ENCODE data around the gene TRIM66. TPM values are rescaled to one million over a fixed set of nuclear protein-coding genes. Genes with fewer than 3 reads are reported as not detected.

The TRIM66 gene
- total RNA-seq, 2 donors from 2014 or later: 12.5 to 27.7 TPM

GRCh38 chr11:8642196-8642841 lies 40.1 kb downstream of the TRIM66 start:
- Mint-ChIP-seq H3K27me3 (no peaks in the 10 kb centered on the region), H3K27ac (no peak overlapping the region), H3K36me3 (no peaks in the 10 kb centered on the region), H3K4me1 (ENCODE audit: low read depth in 2 of 2) (no peaks in the 10 kb centered on the region), H3K4me3 (no peak overlapping the region), H3K9me3 (no peaks in the 10 kb centered on the region)
- DNase-seq (ENCODE audit: low spot score): no peak
- no peak for ATAC-seq

GRCh38 chr11:8641332-8641731 lies 41.1 kb downstream of the TRIM66 start:
- no peak overlapping the region for H3K4me3 Mint-ChIP-seq
- no peaks in the 10 kb centered on the region for H3K9me3 Mint-ChIP-seq
- H3K4me1 Mint-ChIP-seq (ENCODE audit: low read depth in 2 of 2): no peaks in the 10 kb centered on the region
- peaks cover 8% of the 10 kb centered on the region for H3K36me3 Mint-ChIP-seq
- no peaks in the 10 kb centered on the region for H3K27me3 Mint-ChIP-seq
- DNase-seq (ENCODE audit: low spot score) (no peak), ATAC-seq (no peak)
- H3K27ac Mint-ChIP-seq: no peak overlapping the region

- ATAC-seq: no peak
- Mint-ChIP-seq H3K4me3 (no peak overlapping the region), H3K27ac (no peak overlapping the region), H3K36me3 (peaks cover 14% of the 10 kb centered on the region), H3K4me1 (ENCODE audit: low read depth in 2 of 2) (no peaks in the 10 kb centered on the region), H3K27me3 (no peaks in the 10 kb centered on the region), H3K9me3 (no peaks in the 10 kb centered on the region)
- DNase-seq (ENCODE audit: low spot score): no peak
These were observed 42.1 kb downstream of the TRIM66 start for GRCh38 chr11:8640267-8640906.

GRCh38 chr11:8639655-8640054 lies 42.8 kb downstream of the TRIM66 start:
- Mint-ChIP-seq H3K27ac (no peak overlapping the region), H3K4me3 (no peak overlapping the region), H3K27me3 (no peaks in the 10 kb centered on the region), H3K4me1 (ENCODE audit: low read depth in 2 of 2) (no peaks in the 10 kb centered on the region), H3K36me3 (peaks cover 14% of the 10 kb centered on the region), H3K9me3 (no peaks in the 10 kb centered on the region)
- ATAC-seq (no peak), DNase-seq (ENCODE audit: low spot score) (no peak)

- H3K4me3 Mint-ChIP-seq: no peak overlapping the region
- H3K4me1 Mint-ChIP-seq (ENCODE audit: low read depth in 2 of 2): no peaks in the 10 kb centered on the region
- H3K36me3 Mint-ChIP-seq: peaks cover 14% of the 10 kb centered on the region
- ATAC-seq: no peak
- H3K9me3 Mint-ChIP-seq: no peaks in the 10 kb centered on the region
- no peaks in the 10 kb centered on the region for H3K27me3 Mint-ChIP-seq
- no peak for DNase-seq (ENCODE audit: low spot score)
- H3K27ac Mint-ChIP-seq: no peak overlapping the region
These were observed 44.2 kb downstream of the TRIM66 start for GRCh38 chr11:8638300-8638699.

- H3K27me3 Mint-ChIP-seq: no peaks in the 10 kb centered on the region
- H3K27ac Mint-ChIP-seq: no peak overlapping the region
- no peak for DNase-seq (ENCODE audit: low spot score)
- no peaks in the 10 kb centered on the region for H3K9me3 Mint-ChIP-seq
- no peak overlapping the region for H3K4me3 Mint-ChIP-seq
- no peaks in the 10 kb centered on the region for H3K4me1 Mint-ChIP-seq (ENCODE audit: low read depth in 2 of 2)
- H3K36me3 Mint-ChIP-seq: peaks cover 14% of the 10 kb centered on the region
- ATAC-seq: no peak
These were observed 46.3 kb downstream of the TRIM66 start for GRCh38 chr11:8636127-8636526.

- Mint-ChIP-seq H3K4me1 (ENCODE audit: low read depth in 2 of 2) (no peaks in the 10 kb centered on the region), H3K27ac (no peak overlapping the region), H3K36me3 (peaks cover 14% of the 10 kb centered on the region), H3K9me3 (no peaks in the 10 kb centered on the region), H3K27me3 (no peaks in the 10 kb centered on the region), H3K4me3 (no peak overlapping the region)
- DNase-seq (ENCODE audit: low spot score) (no peak), ATAC-seq (no peak)
These were observed 48.0 kb downstream of the TRIM66 start for GRCh38 chr11:8634498-8634897.

GRCh38 chr11:8631395-8632118 lies 50.9 kb downstream of the TRIM66 start:
- Mint-ChIP-seq H3K27me3 (no peaks in the 10 kb centered on the region), H3K9me3 (no peaks in the 10 kb centered on the region), H3K4me1 (ENCODE audit: low read depth in 2 of 2) (no peaks in the 10 kb centered on the region), H3K4me3 (no peak overlapping the region), H3K27ac (no peak overlapping the region), H3K36me3 (peaks cover 9% of the 10 kb centered on the region)
- DNase-seq (ENCODE audit: low spot score) (no peak), ATAC-seq (no peak)

- no peaks in the 10 kb centered on the region for H3K27me3 Mint-ChIP-seq
- DNase-seq (ENCODE audit: low spot score): no peak
- ATAC-seq: peak; percentile 18 to 29
- no peaks in the 10 kb centered on the region for H3K9me3 Mint-ChIP-seq
- no peak overlapping the region for H3K4me3 Mint-ChIP-seq
- no peak overlapping the region for H3K27ac Mint-ChIP-seq
- H3K36me3 Mint-ChIP-seq: no peaks in the 10 kb centered on the region
- H3K4me1 Mint-ChIP-seq (ENCODE audit: low read depth in 2 of 2): no peaks in the 10 kb centered on the region
These were observed 57.8 kb downstream of the TRIM66 start for GRCh38 chr11:8624698-8625097.

GRCh38 chr11:8621147-8621546 lies 61.3 kb downstream of the TRIM66 start:
- no peaks in the 10 kb centered on the region for H3K27me3 Mint-ChIP-seq
- no peaks in the 10 kb centered on the region for H3K36me3 Mint-ChIP-seq

GRCh38 chr11:8617063-8617462 lies 65.4 kb downstream of the TRIM66 start:
- H3K36me3 Mint-ChIP-seq: no peaks in the 10 kb centered on the region
- ATAC-seq: no peak
- H3K27me3 Mint-ChIP-seq: no peaks in the 10 kb centered on the region
- H3K27ac Mint-ChIP-seq: no peak overlapping the region
- DNase-seq (ENCODE audit: low spot score): no peak
- no peak overlapping the region for H3K4me3 Mint-ChIP-seq
- H3K4me1 Mint-ChIP-seq (ENCODE audit: low read depth in 2 of 2): peaks cover 0 to 8% of the 10 kb centered on the region in 2 donors
- H3K9me3 Mint-ChIP-seq: no peaks in the 10 kb centered on the region

More at GRCh38 chr11:8621147-8621546, 61.3 kb downstream of the TRIM66 start:
- Mint-ChIP-seq H3K4me3 (no peak overlapping the region), H3K27ac (no peak overlapping the region), H3K4me1 (ENCODE audit: low read depth in 2 of 2) (no peaks in the 10 kb centered on the region), H3K9me3 (no peaks in the 10 kb centered on the region)
- ATAC-seq (no peak), DNase-seq (ENCODE audit: low spot score) (no peak)

- Mint-ChIP-seq H3K36me3 (no peaks in the 10 kb centered on the region), H3K27me3 (no peaks in the 10 kb centered on the region), H3K4me3 (no peak overlapping the region), H3K27ac (no peak overlapping the region), H3K9me3 (no peaks in the 10 kb centered on the region), H3K4me1 (ENCODE audit: low read depth in 2 of 2) (peaks cover 0 to 8% of the 10 kb centered on the region in 2 donors)
- DNase-seq (ENCODE audit: low spot score): no peak
- ATAC-seq: no peak
These were observed 67.0 kb downstream of the TRIM66 start for GRCh38 chr11:8615291-8616032.

- DNase-seq (ENCODE audit: low spot score) (no peak), ATAC-seq (peak in 1 of 2 donors; percentile 7)
- no peaks in the 10 kb centered on the region for H3K36me3 Mint-ChIP-seq
- peaks cover 0 to 8% of the 10 kb centered on the region in 2 donors for H3K4me1 Mint-ChIP-seq (ENCODE audit: low read depth in 2 of 2)
- H3K27me3 Mint-ChIP-seq: no peaks in the 10 kb centered on the region
- no peak overlapping the region for H3K4me3 Mint-ChIP-seq
- no peaks in the 10 kb centered on the region for H3K9me3 Mint-ChIP-seq
- H3K27ac Mint-ChIP-seq: no peak overlapping the region
These were observed 68.0 kb downstream of the TRIM66 start for GRCh38 chr11:8614497-8614896.

- peaks cover 0 to 8% of the 10 kb centered on the region in 2 donors for H3K4me1 Mint-ChIP-seq (ENCODE audit: low read depth in 2 of 2)
- H3K9me3 Mint-ChIP-seq: no peaks in the 10 kb centered on the region
- H3K36me3 Mint-ChIP-seq: no peaks in the 10 kb centered on the region
- ATAC-seq (no peak), DNase-seq (ENCODE audit: low spot score) (no peak)
- H3K27ac Mint-ChIP-seq: no peak overlapping the region
- H3K4me3 Mint-ChIP-seq: no peak overlapping the region
- no peaks in the 10 kb centered on the region for H3K27me3 Mint-ChIP-seq
These were observed 69.4 kb downstream of the TRIM66 start for GRCh38 chr11:8613036-8613435.
